ENCODE results near the gene DCANP1. TPM values are rescaled to one million over a fixed set of nuclear protein-coding genes. Genes with fewer than 3 reads are reported as not detected.

Gene DCANP1
- total and polyA plus RNA-seq, 9 of the 15 experiments (the other 6 are each of a cell fraction or from before 2014, with no cell fraction given): not detected

- TF ChIP-seq, protein P1, sequence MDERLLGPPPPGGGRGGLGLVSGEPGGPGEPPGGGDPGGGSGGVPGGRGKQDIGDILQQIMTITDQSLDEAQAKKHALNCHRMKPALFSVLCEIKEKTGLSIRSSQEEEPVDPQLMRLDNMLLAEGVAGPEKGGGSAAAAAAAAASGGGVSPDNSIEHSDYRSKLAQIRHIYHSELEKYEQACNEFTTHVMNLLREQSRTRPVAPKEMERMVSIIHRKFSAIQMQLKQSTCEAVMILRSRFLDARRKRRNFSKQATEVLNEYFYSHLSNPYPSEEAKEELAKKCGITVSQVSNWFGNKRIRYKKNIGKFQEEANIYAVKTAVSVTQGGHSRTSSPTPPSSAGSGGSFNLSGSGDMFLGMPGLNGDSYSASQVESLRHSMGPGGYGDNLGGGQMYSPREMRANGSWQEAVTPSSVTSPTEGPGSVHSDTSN (CRISPR knock-in tag; IDR thresholded peaks at IDR 0.05; ENCODE audit: low read depth): no peak
- TF ChIP-seq, protein P1 (tag; conservative IDR thresholded peaks at IDR 0.05; ENCODE audit: low read depth): 0 out of 2 replicates have a peak, but pooled peaks have one; percentile 26
- no peak for TF ChIP-seq ZNF511 (CRISPR knock-in tag; IDR thresholded peaks at IDR 0.05)
- peak; percentile 53; the same call in 1 of the 2 replicates for TF ChIP-seq ZNF395 (CRISPR knock-in tag; IDR thresholded peaks at IDR 0.05)
- TF ChIP-seq TCF3 (CRISPR knock-in tag; IDR thresholded peaks at IDR 0.05): peak; percentile 43; the same call in 1 of the 2 replicates
- TF ChIP-seq NFE2L1 (tag; IDR thresholded peaks at IDR 0.05; ENCODE audit: borderline replicate concordance, low read depth): no peak
- peak; percentile 21; the same call in 1 of the 2 replicates for TF ChIP-seq NCOR1 (IDR thresholded peaks at IDR 0.05)
- peak; percentile 60 to 68 for TF ChIP-seq NRF1 (conservative IDR thresholded peaks at IDR 0.05 in 1 of 2, IDR thresholded peaks at IDR 0.05 in 1 of 2)
- no peak for TF ChIP-seq ZNF134 (CRISPR knock-in tag; conservative IDR thresholded peaks at IDR 0.05)
- TF ChIP-seq ZNF778 (CRISPR knock-in tag; IDR thresholded peaks at IDR 0.05): no peak
- TF ChIP-seq CTBP1 (IDR thresholded peaks at IDR 0.05; ENCODE audit: borderline replicate concordance): peak; percentile 78
- TF ChIP-seq ZNF23 (CRISPR knock-in tag; IDR thresholded peaks at IDR 0.05): no peak
- no peak for TF ChIP-seq HMGN3 (IDR thresholded peaks at IDR 0.05; ENCODE audit: borderline replicate concordance, extremely low read depth, insufficient read length, low read depth, low read length)
- TF ChIP-seq E2F8 (IDR thresholded peaks at IDR 0.05; ENCODE audit: low read depth, partially characterized antibody): no peak
- TF ChIP-seq, protein P2, sequence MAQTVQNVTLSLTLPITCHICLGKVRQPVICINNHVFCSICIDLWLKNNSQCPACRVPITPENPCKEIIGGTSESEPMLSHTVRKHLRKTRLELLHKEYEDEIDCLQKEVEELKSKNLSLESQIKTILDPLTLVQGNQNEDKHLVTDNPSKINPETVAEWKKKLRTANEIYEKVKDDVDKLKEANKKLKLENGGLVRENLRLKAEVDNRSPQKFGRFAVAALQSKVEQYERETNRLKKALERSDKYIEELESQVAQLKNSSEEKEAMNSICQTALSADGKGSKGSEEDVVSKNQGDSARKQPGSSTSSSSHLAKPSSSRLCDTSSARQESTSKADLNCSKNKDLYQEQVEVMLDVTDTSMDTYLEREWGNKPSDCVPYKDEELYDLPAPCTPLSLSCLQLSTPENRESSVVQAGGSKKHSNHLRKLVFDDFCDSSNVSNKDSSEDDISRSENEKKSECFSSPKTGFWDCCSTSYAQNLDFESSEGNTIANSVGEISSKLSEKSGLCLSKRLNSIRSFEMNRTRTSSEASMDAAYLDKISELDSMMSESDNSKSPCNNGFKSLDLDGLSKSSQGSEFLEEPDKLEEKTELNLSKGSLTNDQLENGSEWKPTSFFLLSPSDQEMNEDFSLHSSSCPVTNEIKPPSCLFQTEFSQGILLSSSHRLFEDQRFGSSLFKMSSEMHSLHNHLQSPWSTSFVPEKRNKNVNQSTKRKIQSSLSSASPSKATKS (CRISPR knock-in tag; IDR thresholded peaks at IDR 0.05): no peak
Observed at GRCh38 chr5:135491552-135492318, 44.6 kb upstream of the DCANP1 start (continued).
